A673 (cell line): ENCODE measurements around the gene CC2D1A.

Experiments used
- EZH2 ChIP-seq: fragments of 200-600 bp; sonication (generic); IDR thresholded peaks from 2 replicates; pipeline ENCODE4 v1.6.1; 2017; ENCODE audit warnings: borderline replicate concordance, low read depth, mild to moderate bottlenecking, mixed read lengths, antibody characterized with exemption, low read length; ENCODE audit not compliant: poor library complexity, severe bottlenecking
- TF ChIP-seq, protein P1 (sequence below): fragments of 300-800, 200-600 bp; sonication (generic); conservative IDR thresholded peaks from 2 replicates; pipeline ENCODE4 v1.5.1; 2017; ENCODE audit warnings: low read depth, mild to moderate bottlenecking, antibody characterized with exemption, low read length, moderate library complexity, mixed read lengths

DNA sequence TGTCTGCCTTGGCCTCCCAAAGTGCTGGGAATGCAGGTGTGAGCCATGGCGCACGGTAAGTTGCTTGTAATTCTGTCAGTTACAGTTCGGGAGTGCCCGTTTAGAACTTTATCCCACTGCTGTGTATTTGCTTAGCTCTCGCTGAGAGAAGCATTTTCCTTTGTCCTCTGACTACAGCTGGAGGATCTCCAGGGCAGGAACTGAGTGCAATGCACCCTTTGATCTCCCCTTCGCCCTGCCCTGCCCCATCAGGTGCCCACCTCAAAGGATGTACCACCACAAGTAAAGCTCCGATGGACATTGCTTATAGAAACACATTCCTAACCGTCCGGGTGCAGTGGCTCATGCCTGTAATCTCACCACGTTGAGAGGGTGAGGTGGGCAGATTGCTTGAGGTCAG lies 6.6 kb upstream of the CC2D1A start:
- TF ChIP-seq, protein P1, sequence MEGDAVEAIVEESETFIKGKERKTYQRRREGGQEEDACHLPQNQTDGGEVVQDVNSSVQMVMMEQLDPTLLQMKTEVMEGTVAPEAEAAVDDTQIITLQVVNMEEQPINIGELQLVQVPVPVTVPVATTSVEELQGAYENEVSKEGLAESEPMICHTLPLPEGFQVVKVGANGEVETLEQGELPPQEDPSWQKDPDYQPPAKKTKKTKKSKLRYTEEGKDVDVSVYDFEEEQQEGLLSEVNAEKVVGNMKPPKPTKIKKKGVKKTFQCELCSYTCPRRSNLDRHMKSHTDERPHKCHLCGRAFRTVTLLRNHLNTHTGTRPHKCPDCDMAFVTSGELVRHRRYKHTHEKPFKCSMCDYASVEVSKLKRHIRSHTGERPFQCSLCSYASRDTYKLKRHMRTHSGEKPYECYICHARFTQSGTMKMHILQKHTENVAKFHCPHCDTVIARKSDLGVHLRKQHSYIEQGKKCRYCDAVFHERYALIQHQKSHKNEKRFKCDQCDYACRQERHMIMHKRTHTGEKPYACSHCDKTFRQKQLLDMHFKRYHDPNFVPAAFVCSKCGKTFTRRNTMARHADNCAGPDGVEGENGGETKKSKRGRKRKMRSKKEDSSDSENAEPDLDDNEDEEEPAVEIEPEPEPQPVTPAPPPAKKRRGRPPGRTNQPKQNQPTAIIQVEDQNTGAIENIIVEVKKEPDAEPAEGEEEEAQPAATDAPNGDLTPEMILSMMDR, result no peak
- no peak for TF ChIP-seq EZH2
